ENCODE measurements around the gene SRSF3.

GRCh38 chr6:36596356-36596755 is 2.2 kb downstream of the SRSF3 start:
- TF ChIP-seq CTCF (IDR thresholded peaks at IDR 0.05) (no peak), POLR2A (IDR thresholded peaks at IDR 0.05) (no peak), EP300 (IDR thresholded peaks at IDR 0.05) (no peak), POLR2AphosphoS5 (IDR thresholded peaks at IDR 0.05) (no peak)

Data from upper lobe of left lung (tissue), 4 donors.